CD4-positive, alpha-beta T cell treated with Interleukin-15 for 4 hours (primary cell): ENCODE data around the gene ABHD11.
"Not testable (repeated sequence)": the region's sequence is repeated elsewhere in the genome, so short reads cannot be mapped to it uniquely, and the experiment has no call there.

Source experiments
- DNase-seq: peaks from one replicate; pipeline ENCODE4 v3.0.0-alpha.2; 2020; ENCODE audit warnings: low spot score

ABHD11 gene

GRCh38 chr7:73742753-73743641 is 4.4 kb upstream of the ABHD11 start:
- DNase-seq: no peak

- DNase-seq: no peak
Observed at GRCh38 chr7:73742338-73742752, 3.7 kb upstream of the ABHD11 start.

GRCh38 chr7:73741600-73741999 is 3.0 kb upstream of the ABHD11 start:
- DNase-seq: no peak

GRCh38 chr7:73740771-73741170 is 2.2 kb upstream of the ABHD11 start:
- DNase-seq: no peak

GRCh38 chr7:73740212-73740611 is 1.6 kb upstream of the ABHD11 start:
- DNase-seq: no peak

- DNase-seq: no peak
Observed at GRCh38 chr7:73739387-73739767, 775 bp upstream of the ABHD11 start.

GRCh38 chr7:73738220-73738611 is 386 bp downstream of the ABHD11 start:
- peak; percentile 51 for DNase-seq

- no peak for DNase-seq
Observed at GRCh38 chr7:73737491-73738219, 947 bp downstream of the ABHD11 start.

- DNase-seq: no peak
Observed at GRCh38 chr7:73736885-73737284, 1.7 kb downstream of the ABHD11 start.

GRCh38 chr7:73735528-73735905 is 3.1 kb downstream of the ABHD11 start:
- no peak for DNase-seq

- peak; percentile 90 for DNase-seq
Observed at GRCh38 chr7:73734619-73735527, 3.7 kb downstream of the ABHD11 start.

GRCh38 chr7:73732397-73732796 is 6.2 kb downstream of the ABHD11 start:
- no peak for DNase-seq

- DNase-seq: no peak
Observed at GRCh38 chr7:73730485-73730884, 8.1 kb downstream of the ABHD11 start.

GRCh38 chr7:73728551-73728950 is 10.1 kb downstream of the ABHD11 start:
- no peak for DNase-seq

- no peak for DNase-seq
Observed at GRCh38 chr7:73727952-73728351, 10.7 kb downstream of the ABHD11 start.

GRCh38 chr7:73726083-73726466 is 12.5 kb downstream of the ABHD11 start:
- DNase-seq: no peak

GRCh38 chr7:73723813-73724212 is 14.8 kb downstream of the ABHD11 start:
- DNase-seq: no peak

- DNase-seq: no peak
Observed at GRCh38 chr7:73722785-73723184, 15.8 kb downstream of the ABHD11 start.

- DNase-seq: not testable (repeated sequence)
Observed at GRCh38 chr7:73722182-73722581, 16.4 kb downstream of the ABHD11 start.

- DNase-seq: no peak
Observed at GRCh38 chr7:73721377-73721817, 17.2 kb downstream of the ABHD11 start.

- DNase-seq: not testable (repeated sequence)
Observed at GRCh38 chr7:73720443-73720842, 18.2 kb downstream of the ABHD11 start.

GRCh38 chr7:73719806-73720169 is 18.8 kb downstream of the ABHD11 start:
- no peak for DNase-seq
